Subcutaneous adipose tissue (tissue), 4 donors: ENCODE measurements around the gene LOXL3. TPM values are rescaled to one million over a fixed set of nuclear protein-coding genes. Genes with fewer than 3 reads are reported as not detected.

Experiments
- CTCF ChIP-seq: fragments of 450-650 bp; IDR thresholded peaks from one replicate; pipeline ENCODE4 v1.5.1; 2016; ENCODE audit warnings: low read depth, mild to moderate bottlenecking, control low read depth, antibody characterized with exemption, moderate library complexity
- total RNA-seq, 4 donors: library from RNA; depleted of rRNA; stranded (reverse); fragments of >200 nt; gene quantifications; one replicate each; pipeline ENCODE4 v1.1.0, GENCODE V29; 2016

LOXL3 gene
- total RNA-seq, 4 donors from 2014 or later = 5.2 to 22.4 (median 9.2) TPM

GRCh38 chr2:74505448-74506246, 48.1 kb downstream of the LOXL3 start:
- TF ChIP-seq CTCF = no peak

- TF ChIP-seq CTCF = no peak
Measured at GRCh38 chr2:74504591-74504990, 49.2 kb downstream of the LOXL3 start.

- TF ChIP-seq CTCF = no peak
Measured at GRCh38 chr2:74503506-74504475, 50.0 kb downstream of the LOXL3 start.

- no peak for TF ChIP-seq CTCF
Measured at GRCh38 chr2:74502720-74503505, 50.8 kb downstream of the LOXL3 start.

- no peak for TF ChIP-seq CTCF
Measured at GRCh38 chr2:74502147-74502719, 51.5 kb downstream of the LOXL3 start.

GRCh38 chr2:74501335-74502071, 52.2 kb downstream of the LOXL3 start:
- TF ChIP-seq CTCF = no peak
